SKM-1 treated with dmso at 0.1 percent for 144 hours (cell line): Measurements from ENCODE around the gene HOMER2.
"Not testable (repeated sequence)": the region's sequence is repeated elsewhere in the genome, so short reads cannot be mapped to it uniquely, and the experiment has no call there.

ENCODE experiments used
- DNase-seq: peaks from one replicate; lab custom pipeline; 2025; ENCODE audit not compliant: unreplicated experiment; lab: John Stamatoyannopoulos, UW

Gene HOMER2

DNA sequence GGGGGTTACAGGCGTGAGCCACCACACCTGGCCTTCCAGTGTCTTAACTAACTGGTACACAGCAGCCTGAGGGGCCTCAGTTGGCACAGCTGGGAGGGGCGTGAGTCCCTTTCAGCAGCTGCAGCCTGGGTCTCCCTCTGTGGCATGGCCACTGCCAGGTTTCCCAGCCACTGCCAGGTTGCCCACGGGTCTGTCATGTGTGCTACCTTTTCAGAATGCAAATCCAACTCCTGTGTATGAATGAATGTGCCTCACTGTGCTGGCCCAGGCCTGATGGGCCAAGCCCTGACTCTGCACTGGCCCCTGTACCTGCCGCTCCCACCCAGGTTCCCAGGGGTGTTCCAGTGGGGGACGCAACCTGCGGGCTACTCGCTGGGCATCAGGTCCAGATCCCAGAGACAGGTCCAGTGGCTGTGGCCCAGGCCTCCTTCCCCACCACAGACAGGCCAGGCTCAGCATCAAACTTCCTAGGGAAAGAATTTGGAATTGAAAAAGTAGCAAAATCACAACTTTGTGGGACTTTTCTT lies 117.1 kb downstream of the HOMER2 start:
- no peak for DNase-seq

DNA sequence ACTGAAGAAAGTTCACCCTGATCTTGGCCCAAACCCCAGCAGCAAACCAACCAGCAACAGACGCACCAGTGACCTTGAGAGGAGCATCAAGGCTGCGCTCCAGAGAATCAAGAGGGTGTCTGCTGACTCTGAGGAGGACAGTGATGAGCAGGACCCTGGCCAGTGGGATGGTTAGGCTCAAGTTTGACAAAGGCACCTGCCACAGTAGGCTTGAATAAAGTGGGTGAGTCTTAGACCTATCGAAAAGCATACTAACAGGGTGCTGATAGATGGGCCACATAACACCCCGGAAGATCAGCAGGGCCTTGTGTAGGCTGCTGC lies 119.2 kb downstream of the HOMER2 start:
- no peak for DNase-seq

DNA sequence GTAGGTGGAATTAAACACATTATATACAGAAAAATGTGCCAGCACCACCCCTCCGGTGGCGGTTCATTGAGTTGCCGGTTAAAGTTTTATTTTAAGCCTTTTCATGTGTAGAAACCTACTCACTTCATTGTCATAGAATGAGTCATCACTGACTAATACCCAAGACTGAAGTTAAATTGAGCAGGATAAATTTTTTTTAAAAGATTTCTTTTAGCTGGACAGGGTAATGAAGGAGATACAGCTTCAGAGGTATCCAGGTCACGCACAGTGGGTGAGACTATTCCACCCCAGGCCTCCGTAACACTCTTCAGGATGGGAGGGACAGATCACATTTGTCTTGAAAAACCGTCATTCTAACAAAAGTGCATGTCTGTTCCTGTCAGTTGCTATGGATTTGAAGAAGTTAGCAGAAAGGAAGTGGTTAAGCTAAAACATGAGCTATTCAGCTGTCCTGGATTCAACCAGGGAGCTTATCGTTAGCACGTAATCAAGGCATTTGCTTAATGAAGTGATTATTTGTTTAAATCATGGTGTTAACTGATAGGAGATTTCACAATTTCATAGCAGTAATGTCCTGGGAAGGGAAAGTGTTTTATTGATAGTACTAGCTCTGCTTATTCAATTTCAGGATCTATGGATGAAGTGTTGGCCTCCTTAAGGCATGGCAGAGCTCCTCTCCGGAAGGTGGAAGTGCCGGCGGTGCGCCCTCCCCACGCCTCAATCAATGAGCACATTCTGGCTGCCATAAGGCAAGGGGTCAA lies 119.7 kb downstream of the HOMER2 start:
- DNase-seq = peak; percentile 84

- no peak for DNase-seq
Measured at GRCh38 chr15:82831894-82832600, 120.5 kb downstream of the HOMER2 start.

GRCh38 chr15:82830427-82831173 lies 121.9 kb downstream of the HOMER2 start:
- DNase-seq = no peak

DNA sequence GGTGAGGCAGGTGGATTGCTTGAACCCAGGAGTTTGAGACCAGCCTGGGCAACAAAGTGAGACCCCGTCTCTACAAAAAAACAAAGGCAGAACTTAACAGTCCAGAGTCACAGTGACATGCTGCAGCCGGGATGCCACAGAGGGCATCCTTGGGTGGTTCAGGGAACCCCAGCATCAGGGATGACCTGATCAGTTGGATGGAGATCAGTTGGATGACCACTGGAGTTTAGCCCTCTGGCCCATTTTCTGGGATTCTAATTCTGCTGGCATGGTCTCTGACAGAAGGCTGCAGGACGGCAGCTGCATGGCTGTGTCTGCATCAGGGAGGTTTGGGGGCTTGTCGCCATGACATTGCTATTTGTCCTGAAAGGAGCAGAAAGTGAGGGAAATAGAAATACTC lies 123.3 kb downstream of the HOMER2 start:
- DNase-seq = no peak

GRCh38 chr15:82828075-82828474 lies 124.4 kb downstream of the HOMER2 start:
- DNase-seq = peak; percentile 2

DNA sequence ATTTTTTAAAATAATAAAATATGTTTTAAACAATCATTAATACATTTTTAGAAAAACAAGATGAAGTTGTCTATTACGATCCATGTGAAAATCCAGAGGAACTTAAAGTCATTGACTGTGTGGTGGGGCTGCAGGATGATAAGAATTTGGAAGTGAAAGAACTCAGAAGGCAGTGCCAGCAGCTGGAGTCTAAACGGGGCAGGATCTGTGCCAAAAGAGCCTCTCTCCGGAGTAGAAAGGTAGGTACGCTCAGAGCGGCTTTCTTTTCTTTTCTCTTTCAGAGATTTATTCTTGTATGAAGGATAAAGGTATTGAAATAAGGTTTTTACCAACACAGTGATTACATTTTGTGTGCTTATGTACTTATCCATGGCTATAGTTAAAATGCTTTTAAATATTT lies 129.5 kb downstream of the HOMER2 start:
- no peak for DNase-seq

GRCh38 chr15:82821851-82822250 lies 130.7 kb downstream of the HOMER2 start:
- not testable (repeated sequence) for DNase-seq

DNA sequence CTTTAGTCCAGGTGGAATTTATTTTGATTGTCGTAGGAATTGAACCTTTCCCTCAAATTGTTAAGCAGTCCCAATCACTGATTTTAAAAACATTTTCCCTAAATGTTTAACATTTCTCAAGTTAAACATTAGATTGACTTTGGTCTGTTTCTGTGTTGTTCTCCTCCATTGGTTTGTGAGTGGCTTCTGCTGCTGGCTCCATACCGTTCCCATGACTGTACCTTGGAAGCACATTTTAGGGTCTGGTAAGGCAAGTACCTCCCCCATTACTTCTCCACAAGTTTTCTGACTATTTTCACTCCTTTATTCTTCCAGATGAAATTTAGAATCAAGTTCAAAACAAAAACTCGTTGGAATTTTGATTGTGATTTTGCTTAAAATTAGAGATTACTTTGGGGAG lies 131.1 kb downstream of the HOMER2 start:
- not testable (repeated sequence) for DNase-seq

DNA sequence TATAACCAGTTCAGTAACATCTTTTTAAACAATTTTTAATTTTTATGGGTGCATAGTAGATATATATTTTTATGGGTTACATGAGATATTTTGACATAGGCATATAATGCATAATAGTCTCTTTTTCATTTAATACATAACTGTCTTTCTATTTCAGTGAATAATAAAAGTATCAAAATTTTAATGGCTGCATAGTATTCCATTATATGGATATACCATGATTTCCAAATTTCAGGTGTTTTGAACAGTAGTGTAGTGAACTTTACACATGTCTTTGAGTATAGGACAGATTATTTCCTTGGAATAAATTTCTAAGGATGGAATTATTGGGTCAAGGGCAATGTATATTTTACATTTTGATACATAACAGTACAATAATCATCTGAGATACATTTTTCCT lies 132.4 kb downstream of the HOMER2 start:
- DNase-seq = no peak

- DNase-seq = no peak
Measured at GRCh38 chr15:82812994-82813393, 139.5 kb downstream of the HOMER2 start.

- DNase-seq = peak; percentile 64
Measured at GRCh38 chr15:82810890-82811426, 141.6 kb downstream of the HOMER2 start.

DNA sequence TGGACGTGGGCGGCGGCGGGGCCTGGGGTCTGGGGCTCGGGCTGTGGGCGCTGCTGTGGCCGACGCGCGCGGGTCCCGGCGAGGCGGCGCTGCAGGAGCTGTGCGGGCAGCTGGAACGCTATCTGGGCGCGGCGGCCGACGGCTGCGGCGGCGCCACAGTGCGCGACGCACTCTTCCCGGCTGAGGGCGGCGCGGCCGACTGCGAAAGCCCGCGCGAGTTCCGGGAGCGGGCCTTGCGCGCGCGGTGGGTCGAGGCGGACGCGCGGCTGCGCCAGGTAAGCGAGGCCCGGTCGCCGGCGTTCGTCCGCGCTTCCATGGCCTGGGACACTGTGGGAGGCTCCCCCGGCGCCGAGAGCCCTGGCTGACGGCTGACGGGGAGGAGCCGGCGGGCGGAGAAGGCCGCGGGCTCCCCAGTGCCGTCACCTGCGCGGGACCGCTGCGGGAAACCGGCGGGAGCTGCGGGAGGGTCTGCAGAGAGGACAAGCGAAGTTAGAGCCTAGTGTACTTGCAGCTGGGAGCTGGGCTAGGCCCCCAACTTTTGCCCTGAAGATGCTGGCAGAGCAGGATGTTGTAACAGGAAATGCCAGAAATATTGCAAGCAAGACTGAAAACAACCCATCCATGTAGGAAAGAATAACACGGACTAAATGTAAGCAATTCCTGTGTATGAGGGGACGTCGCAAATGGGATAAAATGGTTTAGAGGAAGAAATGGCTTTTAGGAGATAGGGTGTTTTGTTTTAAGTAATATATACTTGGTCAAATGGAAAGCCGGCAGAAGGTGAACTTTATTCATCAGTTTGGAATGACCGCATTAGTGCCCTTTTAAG lies 142.2 kb downstream of the HOMER2 start:
- DNase-seq = peak; percentile 64

- DNase-seq = peak; percentile 94
Measured at GRCh38 chr15:82809308-82810060, 143.0 kb downstream of the HOMER2 start, which contains the start of gene WHAMM. Gene WHAMM, plus strand, starts transcription at chr15:82809628. Its CDS starts 99 bp downstream, at chr15:82809727.

DNA sequence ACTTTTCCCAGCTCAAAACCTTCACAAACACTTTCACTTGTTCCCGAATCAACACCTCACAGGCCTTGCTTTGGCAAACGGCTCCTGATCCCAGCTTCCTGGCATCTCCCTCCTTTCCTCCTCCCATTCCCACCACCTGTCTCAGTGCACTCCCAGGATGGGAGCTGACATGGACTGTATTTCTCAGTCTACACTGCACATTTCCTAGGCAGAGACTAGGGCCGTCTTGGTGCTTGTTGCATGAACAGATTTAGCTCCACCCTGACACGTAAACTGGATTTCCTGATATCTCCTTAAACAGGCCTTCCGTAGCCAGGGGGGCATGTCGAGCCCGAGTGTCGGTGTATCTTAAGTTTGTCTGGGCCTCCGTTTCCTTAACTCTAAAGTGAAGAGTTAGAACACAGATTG lies 143.9 kb downstream of the HOMER2 start:
- DNase-seq = no peak

DNA sequence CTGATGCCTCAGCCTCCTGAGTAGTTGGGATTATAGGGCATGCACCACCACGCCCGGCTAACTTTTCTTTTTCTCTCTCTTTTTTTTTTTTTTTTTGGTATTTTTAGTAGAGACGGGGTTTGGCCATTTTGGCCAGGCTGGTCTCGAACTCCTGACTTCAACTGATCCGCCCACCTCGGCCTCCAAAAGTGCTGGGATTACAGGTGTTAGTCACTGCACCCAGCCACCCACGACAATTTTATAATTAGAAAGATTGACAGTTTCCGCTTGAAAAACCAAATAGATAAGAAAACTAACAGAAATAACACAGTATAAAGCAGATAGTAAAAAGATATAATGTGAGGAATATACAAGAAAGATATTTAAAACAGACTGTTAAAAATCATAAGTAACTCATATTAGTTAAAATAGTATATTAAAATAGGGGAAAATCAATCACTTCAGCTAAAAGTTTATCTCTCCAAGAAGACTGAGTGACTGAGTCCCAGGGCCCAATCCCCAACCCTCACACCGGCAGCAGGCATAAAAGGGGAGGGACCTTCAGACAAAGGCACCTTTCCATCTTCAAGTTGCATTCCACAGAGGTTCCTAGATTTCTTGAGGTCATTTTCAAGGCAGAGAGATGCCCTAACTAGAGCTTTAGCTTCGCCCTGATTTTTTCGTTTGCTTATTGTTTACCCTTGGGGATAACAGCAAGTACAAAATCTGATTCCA lies 144.4 kb downstream of the HOMER2 start:
- no peak for DNase-seq

GRCh38 chr15:82805994-82806406 lies 146.5 kb downstream of the HOMER2 start, which contains the start of gene FSD2:
Gene FSD2, minus strand, starts transcription at chr15:82806069. Its CDS starts 18,679 bp downstream, at chr15:82787390.
- peak; percentile 20 for DNase-seq

GRCh38 chr15:82804575-82804949 lies 148.0 kb downstream of the HOMER2 start:
- DNase-seq = no peak
